SKM-1 treated with dmso at 0.1 percent for 144 hours (cell line): ENCODE measurements around the gene TMEM131.
"Not testable (repeated sequence)": the region's sequence is repeated elsewhere in the genome, so short reads cannot be mapped to it uniquely, and the experiment has no call there.

Experiments
- DNase-seq: peaks from one replicate; lab custom pipeline; 2025; ENCODE audit not compliant: unreplicated experiment; lab: John Stamatoyannopoulos, UW

TMEM131 gene

DNA sequence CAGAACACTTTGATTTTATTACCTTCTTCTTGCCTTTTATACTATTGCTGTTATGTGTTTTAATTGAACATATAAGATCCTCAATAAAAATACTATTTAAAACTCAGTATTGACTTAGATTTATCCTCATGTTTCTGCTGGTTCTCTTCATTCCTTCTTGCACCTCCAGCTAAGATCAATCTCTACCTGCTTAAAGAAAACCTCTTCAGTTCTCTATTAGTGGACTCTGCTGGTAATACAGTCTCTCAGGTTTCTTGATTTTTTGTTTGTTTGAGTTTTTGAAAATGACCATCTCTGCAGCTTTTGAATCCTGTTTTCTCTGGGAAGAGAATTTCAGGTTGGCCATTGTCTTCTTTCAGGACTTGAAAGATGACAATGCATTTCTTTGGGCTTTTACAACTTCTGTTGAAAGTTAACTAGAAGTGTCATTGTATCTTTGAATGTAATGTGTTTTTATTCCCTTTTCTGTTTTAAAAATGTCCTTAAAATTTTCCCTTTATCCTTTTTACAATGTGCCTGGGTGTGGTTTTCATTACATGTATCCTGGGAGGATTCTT is 29.8 kb upstream of the TMEM131 start:
- DNase-seq, result no peak

DNA sequence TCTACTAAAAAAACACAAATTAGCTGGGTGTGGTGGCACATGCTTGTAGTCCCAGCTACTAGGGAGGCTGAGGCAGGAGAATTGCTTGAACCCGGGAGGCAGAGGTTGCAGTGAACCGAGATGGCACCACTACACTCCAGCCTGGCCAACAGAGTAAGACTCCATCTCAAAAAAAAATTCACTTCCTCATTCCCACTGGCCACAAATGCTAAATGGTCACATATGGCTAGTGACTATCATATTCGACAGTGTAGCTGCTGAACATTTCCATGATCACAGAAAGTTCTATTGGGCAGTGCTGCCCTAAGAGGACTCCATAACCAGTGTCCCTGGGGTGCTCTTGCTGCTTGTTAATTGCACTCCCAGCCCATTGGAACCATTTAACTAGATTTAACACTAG is 26.3 kb upstream of the TMEM131 start:
- DNase-seq, result not testable (repeated sequence)

DNA sequence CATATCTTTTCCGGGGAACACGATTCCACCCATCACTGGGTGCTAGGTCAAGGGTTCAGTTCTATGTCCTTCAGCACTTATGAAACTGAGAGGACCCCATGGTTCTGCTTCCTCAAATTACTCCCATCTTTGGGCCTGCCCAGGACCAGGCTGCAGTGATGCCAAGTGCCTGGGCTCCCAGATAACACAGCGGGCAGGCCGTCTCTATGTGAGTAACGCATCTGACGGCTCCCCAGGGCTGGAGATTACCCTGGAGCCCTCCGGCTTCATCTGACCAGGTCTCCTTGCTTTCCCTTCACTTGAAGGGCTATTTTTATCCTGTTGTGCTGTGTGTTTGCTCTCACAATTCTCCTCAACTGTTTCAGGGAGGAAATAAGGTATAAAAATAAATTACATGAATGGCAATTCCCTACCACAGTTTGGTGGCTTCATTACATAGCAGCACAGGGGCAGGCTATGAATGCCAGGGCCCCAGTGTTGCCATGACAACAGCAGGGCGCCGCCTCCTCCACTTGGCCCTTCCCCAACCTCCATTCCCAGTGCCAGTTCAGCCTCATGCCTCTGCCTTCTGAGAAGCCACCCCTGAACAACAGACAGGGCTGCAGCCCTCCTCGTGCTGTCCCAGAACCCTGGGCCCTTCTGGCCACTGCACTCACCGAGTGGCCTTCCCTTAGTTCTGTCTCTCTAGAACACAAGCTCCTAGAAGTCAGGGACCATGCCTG is 25.4 kb upstream of the TMEM131 start:
- DNase-seq, result no peak

DNA sequence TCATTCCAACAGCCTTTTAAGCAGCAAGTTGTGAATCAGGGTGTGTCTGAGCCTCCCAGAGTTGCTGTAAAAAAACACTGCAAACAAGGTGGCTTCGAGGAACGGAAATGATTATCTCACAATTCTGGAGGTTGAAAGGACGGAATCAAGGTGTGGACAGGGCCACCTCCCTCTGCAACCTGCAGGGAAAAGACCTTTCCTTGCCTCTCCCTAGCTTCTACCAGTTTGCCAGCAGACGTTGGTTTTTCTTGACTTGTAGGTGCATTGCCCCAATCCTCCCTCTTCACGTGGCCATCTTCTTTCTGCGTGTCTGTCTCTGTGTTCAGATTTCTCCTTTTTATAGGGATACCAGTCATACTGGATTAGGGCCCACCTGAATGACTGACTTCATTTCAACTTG is 24.8 kb upstream of the TMEM131 start:
- no peak for DNase-seq

DNA sequence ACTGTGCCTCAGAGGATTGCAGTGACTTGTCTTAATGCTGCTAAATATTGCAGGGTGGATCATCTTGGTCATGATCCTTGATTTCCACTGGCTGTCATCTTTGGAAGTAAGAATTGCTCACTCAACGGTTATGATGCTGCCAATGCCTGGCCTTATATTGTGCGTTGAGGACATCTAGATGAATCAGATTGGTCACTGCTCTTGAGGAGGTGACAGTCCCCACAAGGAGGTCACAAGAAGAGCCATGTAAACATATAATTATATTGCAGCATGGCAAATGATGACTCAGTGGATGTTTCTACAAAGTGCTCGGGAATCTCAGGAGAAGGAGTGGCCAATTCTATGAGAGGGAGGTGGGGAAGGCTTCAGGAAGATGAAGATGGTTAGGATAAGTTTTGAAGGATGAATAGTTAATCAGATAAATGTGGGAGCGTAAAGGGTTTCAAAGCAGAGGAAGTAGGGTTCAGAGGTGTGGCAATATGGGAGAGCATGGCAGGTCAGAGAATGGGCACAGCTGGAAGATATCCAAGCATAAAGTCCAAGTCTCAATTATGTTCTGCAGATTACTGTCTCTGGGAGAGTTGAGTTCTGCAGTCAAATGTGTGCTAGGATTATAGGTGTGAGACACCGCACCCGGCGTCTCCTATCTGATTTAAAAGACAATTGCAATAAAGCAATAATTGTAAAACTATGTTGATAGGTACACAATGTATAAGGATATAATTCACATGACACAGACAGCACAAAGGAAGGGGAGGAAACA is 21.3 kb upstream of the TMEM131 start:
- DNase-seq, result no peak

DNA sequence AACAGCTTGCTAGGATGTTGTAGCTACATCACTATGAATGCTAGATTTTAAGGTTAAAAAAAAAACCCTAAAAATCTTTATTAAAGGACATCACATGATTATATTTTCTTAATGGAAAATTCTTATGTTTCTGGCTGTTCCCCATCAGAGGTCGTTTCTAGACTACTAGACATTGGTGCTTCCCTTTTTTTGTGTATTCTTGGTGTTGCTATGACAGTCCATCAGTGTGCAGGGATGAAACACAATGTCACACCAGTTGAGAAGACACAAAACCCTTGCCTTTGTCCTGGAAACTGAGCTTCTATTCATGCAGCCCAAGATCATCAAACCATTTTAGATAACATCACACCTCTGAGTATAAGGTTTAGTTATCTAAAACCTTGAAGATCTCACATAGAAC is 19.9 kb upstream of the TMEM131 start:
- DNase-seq, result peak; percentile 26

DNA sequence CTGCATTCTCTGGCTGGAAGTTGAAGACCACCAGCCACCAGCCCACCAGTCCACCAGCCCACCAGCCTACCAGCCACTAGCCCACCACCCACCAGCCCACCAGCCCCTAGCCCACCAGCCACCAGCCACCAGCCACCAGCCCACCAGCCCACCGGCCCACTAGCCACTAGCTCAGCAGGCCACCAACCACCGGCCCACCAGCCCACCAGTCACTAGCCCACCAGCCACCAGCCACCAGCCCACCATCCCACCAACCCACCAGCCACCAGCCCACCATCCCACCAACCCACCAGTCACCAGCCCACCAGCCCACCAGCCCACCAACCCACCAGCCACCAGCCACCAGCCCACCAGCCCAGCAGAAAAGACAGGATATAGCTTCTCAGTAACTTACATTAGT is 18.6 kb upstream of the TMEM131 start:
- no peak for DNase-seq

DNA sequence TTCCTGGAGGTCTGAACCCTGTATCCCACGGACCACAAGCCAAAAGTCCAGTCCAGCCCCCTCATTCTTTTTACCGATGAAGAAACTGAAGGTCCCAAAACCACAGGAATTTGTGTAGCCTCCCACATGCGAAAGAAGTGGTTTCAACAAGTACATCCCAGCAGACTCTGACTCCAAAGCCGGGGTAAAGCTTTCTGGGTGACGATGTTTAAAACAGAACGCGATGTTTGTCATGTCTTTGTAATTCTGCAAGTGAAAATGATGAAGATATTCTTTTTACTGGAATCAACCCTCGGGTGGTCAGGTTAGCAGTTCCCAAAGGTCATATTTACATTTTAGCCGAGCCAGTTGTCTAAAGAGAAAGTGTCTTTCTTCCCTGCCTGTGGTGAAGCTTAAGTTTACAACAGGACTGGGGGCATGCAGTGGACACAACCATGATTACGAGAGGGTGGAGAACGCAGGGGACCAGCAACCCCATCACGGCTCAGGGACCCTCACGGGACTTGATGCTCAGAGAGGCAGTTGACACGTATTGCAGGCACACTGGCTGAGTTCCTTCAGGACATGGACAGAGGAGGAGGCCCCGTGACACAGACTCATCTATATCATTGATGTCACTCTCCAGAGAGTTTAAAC is 17.8 kb upstream of the TMEM131 start:
- peak; percentile 55 for DNase-seq

DNA sequence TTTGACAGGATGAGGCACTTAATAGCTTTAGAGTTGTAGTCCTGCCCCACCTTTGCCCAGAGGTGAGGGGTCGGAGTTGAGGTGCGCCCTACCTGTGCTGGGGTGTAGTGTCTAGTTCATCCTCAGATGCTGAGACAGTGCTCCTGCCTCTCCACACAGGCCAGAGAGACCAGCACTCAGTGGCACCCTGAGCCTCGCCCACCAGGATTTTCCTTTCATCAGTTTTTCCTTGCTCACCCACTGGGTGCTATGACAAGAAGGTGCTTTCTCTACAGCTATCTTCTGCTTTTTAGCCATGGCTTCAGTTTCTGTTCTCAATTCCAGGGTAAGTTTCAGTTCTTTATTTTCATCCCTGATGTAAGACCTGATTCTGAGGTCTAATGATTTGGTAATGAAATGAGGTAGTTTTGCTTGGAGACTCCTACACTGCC is 16.8 kb upstream of the TMEM131 start:
- DNase-seq, result peak; percentile 87

DNA sequence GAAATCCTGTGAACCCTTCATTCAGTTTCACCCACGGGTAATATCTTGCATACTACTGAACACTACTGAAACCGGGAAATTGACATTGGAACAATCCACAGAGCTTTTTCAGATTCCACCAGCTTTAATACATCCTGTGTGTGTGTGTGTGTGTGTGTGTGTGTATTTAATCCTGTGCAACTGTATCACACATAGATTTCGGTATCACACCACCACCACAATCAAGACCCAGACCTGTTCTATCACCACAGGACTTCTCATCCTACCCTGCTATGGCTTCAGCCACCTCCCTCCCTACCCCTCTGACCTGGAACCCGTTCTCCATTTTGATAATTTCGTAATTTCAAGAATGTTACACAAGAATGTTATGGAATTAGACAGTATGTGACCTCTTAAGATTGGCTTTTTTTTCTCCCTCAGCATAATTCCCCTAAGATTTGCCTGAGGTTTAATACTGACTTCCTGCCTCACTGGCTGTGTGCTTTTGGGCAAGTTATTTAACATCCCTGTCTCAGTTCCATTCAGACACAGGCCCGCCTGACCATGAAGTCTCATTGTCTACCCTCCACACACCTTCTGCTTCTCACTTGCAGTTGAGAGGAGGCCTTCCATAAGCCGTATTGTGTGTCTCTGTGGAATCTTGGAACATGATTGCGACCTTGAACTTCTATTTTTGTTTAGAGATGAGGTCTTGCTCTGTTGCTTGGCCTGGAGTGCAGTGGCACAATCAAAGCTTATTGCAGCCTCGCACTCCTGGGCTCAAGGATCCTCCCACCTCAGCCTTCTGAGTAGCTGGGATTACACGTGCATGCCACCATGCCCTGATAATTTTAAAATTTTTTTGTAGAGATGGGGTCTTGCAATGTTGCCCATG is 14.4 kb upstream of the TMEM131 start:
- no peak for DNase-seq

DNA sequence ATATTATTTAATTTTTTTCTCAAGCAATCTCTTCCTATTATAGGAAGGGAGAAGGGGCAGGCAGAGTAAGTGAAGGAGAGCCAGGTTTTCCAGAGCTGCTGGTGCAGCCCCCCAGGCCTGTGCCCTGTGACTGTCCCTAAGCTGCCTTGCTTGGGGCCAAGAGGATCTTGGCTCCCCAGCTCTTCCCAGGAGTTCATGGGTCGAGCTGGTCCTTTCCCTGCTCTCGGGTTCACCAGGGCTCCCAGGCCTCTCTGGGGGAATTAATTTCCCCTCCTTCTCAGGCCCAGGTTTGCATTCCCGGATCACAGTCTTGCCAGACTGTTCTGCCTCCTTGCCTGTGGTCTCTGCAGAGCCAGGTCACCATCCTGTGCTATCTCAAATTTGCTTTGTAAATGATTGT is 12.7 kb upstream of the TMEM131 start:
- DNase-seq, result no peak

DNA sequence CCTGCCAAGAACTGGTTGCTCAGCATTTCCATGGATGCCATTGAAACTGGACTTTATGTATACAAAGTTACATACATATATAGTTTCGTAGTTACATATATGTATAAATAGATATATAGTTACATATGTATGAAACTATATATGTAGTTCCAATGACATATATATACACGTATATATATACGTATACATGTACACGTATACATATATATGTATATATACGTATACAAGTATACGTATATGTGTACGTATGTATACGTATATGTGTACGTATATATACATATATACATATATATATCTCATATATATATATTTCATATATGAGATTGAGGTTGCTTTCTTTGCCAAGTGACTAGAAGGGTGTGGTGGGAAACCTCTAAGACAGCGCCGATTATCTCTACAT is 10.6 kb upstream of the TMEM131 start:
- DNase-seq, result no peak

DNA sequence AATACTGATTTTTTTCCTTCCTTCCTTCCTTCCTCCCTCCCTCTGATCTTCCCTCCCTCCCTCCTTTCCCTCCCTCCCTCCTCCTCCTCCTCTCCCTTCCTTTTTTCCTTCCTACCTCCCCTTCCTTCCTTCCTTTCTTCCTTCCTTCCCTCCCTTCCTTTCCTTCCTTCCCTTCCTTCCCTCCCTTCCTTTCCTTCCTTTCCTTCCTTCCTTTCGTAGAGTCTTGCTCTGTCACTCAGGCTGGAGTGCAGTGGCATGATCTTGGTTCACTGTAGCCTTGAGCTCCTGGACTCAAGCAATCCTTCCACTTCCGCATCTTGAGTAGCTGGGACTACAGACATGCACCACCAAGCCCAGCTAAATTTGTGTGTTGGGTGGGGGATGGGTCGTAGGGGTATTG is 8.9 kb upstream of the TMEM131 start:
- no peak for DNase-seq

DNA sequence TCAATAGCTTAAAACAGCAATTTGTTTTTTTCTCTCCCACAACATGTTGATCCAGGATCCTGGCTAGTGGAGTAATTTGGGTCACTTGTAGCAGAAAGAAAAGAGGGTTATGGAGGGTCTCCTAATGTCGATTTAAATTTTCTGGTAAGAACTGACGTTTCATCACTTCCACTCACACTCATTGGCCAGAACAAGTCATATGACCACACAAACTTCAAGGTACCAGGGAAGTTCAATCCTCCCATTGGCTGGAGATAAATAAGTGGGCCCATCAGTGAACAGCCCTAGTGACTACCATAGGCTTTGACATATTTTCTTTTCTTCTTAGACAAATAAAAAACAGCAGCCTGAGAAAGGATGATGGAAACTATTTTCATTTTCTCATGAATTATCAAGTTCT is 8.3 kb upstream of the TMEM131 start:
- no peak for DNase-seq

DNA sequence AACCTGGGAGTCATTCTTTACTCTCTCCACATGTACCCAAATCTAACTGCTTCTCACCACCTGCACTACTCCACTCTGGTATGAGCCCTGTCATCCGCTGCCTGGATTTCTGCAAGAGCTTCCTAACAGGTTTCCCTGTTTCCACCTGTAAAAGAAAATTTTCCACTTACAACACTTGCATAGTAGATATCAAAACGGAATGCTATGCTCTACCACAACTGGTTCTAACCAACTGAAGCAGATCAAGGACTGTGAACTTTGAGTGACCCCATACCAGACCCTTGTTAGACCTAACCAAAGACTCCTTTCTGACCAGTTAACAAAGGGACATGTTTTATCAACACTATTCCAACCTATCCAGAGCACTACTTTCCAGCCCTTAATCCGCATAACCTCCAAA is 3.8 kb upstream of the TMEM131 start:
- no peak for DNase-seq

DNA sequence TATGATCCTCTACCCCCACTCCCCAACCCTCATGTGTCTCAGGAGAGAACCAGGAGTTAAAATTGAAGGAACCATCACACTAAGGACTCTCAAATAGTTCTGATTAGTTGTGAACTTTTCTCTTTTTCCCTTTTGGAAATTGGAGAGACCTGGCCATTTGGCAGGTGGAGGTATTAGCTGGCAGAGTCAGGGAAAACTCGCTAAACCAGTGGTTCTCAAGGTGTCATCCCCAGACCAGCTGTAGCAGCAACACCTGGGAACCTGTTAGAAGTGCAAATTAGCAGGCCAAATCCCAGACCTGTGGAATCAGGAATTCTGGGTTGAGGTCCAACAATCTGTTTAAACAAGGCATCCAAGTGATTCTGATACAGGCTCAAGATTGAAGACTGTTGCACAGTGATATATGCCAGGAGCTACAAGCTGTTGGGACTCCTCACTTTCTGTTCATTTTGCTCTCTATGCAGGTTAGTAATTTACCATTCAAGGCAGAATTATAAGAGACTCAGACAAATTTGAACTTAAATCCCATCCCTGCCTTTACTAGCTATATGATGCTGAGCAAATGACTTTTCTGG is 2.8 kb upstream of the TMEM131 start:
- DNase-seq, result no peak

DNA sequence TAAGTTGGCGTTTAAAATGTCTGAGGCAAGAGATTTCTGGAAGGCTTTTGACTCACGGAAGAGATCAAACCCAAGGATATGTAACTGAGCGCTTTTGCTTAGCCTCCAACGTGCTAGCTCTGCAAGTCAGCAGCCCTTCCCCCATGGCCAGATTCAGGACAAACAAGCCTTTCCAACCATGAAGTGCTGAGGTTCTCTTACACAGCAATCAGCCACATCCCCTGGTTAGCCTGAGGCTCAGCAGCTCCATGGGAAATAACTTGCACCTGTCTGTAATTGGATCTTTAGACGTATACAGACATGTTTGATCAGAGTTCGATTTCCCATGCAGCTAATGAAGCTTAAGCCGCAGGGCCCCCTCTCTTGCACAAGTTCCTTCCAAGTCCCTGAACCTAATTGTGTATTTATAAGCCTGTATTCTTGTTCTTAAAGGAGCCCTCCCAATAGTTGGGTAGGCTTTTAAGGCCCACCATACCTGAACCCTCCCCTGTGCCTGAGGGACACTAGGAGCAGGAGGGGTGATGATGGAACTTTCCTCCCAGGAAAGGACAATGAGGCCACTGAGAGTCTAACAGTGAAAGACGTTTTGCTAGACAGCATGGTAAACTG is 2.1 kb upstream of the TMEM131 start:
- DNase-seq, result no peak

DNA sequence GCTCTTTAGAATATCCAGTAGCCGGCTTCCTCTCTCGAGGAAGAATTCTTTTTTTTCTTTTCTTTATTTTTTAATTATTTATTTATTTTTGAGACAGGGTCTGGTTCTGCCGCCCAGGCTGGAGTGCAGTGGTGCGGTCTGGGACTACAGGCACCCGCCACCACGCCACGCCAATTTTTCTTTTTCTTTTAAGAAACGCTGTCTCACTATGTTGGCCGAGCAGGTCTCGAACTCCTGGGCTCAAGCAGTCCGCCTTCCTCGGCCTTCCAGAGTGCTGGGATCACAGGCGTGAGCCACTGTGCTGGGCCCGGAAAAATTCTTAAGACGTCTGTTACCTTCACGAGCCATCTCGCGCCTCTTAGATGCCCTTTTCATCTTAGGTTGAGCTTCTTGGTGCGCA is 931 bp upstream of the TMEM131 start:
- DNase-seq, result no peak

DNA sequence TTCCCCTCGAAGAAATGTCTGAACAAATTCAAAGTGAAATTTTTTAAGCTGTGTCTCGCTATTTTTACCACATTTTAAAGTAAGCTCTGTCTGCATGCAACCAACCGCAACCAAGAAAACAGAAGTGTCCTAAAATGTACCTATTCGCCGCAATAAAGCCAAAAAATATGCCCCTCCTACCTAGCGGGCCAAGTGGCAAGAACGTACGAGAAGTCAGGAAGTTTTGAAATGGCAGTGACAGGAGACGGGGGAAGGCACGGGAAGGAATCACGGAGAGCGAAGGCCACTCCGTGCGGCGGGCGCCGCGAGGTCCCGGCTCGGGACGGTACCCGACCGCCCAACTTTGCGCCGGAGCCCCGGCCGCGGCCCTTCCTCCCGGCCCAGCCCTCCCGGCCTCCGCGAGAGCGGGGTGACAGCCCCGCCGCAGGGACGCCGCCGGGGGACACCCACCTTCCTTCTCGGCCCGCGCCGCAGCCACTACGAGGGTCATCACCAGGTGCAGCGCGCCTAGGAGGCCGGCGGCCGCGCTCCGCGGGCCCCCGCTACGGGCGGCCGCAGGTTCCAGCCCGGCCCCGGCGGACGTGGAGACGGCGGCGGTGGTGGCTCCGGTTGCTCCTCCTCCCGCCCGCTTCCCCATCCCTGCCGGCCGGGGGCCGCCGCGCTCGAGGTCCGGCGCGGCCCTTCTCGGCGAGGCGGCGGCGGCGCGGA is 568 bp downstream of the TMEM131 start:
- DNase-seq, result peak; percentile 78

DNA sequence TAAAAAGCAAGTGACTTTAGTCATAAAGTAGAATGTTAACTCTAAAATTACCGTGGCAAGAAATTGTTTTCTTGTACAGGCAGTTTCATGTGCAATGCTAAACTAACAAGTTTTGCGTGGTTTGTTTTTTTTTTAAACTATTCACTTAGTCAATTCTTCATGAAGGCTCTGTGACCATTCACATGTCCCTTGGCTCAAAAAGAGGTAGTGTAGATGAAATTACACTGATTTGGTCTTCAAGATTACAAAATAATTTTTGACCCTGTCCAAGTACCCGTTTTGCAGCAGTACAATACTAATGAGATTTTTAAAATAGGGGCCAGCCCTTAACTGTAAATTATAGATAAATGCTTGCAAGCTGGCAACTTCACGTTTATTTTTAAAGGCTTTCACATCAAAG is 1.3 kb downstream of the TMEM131 start:
- DNase-seq, result no peak
